Mammary microvascular endothelial cell (primary cell): ENCODE results near the gene TECR. TPM values are rescaled to one million over a fixed set of nuclear protein-coding genes. Genes with fewer than 3 reads are reported as not detected.

Experiments
- total RNA-seq: library from RNA; depleted of rRNA; stranded (reverse); fragments of >200 nt; gene quantifications from 2 replicates; pipeline ENCODE4 v1.2.3, GENCODE V29; 2015

Gene TECR
- 51.2 and 56.9 TPM in 2 replicates for total RNA-seq

DNA sequence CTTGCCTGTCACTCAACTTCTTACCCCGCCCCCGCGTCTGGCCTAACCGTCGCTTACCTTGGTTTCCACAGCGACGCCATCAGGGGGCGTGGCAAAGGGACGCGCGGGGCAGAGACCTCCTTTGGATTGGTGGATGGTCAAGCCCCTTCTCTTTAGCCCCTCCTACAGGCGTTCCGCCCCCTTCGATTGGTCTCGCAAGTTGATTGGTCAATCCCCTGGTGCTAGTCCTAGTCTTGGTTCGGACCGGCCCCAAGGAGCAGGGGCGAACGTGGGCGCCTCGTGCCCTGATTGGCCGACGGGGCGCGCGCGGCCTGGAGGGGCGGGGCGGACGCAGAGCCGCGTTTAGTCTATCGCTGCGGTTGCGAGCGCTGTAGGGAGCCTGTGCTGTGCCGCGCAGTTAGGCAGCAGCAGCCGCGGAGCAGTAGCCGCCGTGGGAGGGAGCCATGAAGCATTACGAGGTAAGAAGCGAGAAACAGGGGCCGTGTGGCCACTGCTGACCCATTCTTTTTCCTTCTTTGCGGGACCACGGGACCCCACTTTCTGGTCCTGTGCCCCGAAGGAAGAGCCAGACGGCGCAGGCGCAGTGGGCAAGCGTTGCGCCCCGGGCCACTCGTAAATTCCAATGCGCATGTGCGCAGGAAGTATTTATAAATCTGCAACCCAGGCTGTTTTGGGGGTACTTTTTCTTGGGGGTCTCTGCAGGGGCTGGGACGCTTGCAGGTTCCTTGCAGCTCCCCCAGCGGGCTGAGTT, at the start of gene TECR:
TECR (plus strand) TSS at position 341 of the 751 bp plus-strand sequence; CDS start at position 444, 103 bp downstream.

DNA sequence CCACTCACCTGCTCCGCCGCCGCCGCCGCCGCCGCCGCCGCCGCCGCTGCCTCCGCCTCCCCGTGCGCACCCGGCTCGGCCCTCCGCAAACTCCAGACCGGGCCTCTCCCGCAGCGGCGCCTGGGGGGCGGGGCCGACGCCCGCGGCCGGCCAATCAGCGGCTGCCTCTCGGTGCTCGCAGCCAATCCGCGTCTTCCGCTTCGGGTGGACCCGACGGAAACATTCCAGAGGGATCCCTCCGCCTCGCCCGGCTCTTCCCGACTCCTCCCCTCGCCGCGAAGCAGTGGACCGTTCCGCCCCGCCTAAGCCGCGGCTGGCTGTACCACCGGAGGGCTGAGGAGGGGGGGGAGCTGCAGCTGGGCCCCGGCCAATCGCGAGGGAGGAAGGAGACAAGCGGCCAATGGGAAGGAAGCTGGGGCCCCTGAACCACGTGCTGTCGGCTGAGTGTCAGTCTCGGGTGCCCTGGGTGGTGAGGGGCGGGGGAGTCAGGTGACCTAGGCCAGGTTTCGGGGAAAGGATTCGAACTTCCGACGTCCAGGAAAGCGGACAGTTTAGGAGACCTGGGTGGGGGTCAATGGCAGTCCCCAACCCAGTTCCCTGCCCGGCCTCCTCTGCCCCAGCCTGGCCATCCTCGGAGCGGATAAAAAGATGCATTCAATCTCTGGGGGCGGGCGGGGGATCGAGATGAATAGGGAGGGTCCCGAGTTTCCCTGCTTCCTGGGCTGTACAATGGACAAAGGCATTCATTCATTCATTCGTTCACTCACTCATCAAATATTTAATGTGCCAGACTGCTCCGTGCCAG, 33.2 kb upstream of the TECR start, which contains the start of gene GIPC1:
GIPC1 (minus strand) TSS at position 99 of the 805 bp plus-strand sequence. CDS start 13,151 bp downstream, outside the sequence.

DNA sequence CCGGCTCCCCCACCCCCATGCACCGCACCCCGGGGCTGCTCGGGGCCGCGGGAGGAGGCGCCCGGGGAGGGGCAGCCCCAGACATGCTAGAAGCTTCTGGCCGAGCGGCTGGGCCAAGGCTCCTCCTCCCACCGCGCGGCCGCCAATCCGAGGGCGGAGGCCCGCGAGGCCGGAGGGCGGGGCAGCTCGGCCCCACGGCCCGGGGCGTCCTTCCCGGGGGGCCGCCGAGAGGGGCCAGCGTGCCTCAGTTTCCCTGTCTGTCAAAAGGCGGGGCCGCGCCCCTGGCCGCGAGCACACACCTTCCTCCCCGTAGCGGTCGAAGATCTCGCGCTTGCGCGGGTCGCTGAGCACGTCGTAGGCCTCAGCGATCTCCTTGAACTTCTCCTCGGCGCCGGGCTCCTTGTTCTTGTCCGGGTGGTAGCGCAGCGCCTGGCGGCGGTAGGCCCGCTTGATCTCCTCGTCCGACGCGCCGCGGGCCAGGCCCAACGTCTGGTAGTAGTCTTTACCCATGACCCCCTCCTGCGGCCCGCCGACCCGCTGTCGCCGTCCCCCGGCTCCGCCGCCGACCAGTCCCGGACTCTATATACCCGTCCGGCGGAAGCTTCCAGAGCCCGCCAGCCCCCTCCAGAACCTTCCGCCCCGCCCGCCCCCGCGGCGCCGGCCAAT, 11.4 kb upstream of the TECR start, which contains the start of gene DNAJB1:
DNAJB1 (minus strand) TSS at position 558 of the 666 bp plus-strand sequence; CDS start at position 510, 48 bp downstream.

GRCh38 chr19:14571695-14572490, 42.5 kb downstream of the TECR start, which contains the start of gene NDUFB7:
Gene NDUFB7 (minus strand): TSS chr19:14572066. CDS start chr19:14572000, 66 bp downstream.

GRCh38 chr19:14582894-14583340, 53.5 kb downstream of the TECR start, which contains the start of gene CLEC17A:
Gene CLEC17A (plus strand): TSS chr19:14583084. CDS start chr19:14583161, 77 bp downstream.

Other genes with a start within 250 kb of the TECR start
- gene ADGRE5, start 148.2 kb upstream of the TECR start, total RNA-seq: 15.0 and 20.1 TPM in 2 replicates
- 207 and 236 TPM in 2 replicates for gene DDX39A, start 110.3 kb upstream of the TECR start, total RNA-seq
- gene PKN1, start 96.3 kb upstream of the TECR start, total RNA-seq: 231 and 235 TPM in 2 replicates
- 0.53 and 3.4 TPM in 2 replicates for gene PTGER1, start 54.2 kb upstream of the TECR start, total RNA-seq
- 137 and 144 TPM in 2 replicates for gene GIPC1, start 33.5 kb upstream of the TECR start, total RNA-seq
- 72.9 and 73.2 TPM in 2 replicates for gene DNAJB1, start 11.2 kb upstream of the TECR start, total RNA-seq
- 429 and 481 TPM in 2 replicates for gene NDUFB7, start 42.5 kb downstream of the TECR start, total RNA-seq
- not detected in 2 replicates for gene CLEC17A, start 53.5 kb downstream of the TECR start, total RNA-seq
- not detected in 2 replicates for gene ADGRE3, start 145.2 kb downstream of the TECR start, total RNA-seq
- gene ZNF333, start 160.5 kb downstream of the TECR start, total RNA-seq: 4.1 and 7.6 TPM in 2 replicates
- under 0.01 TPM in 1 of 2 replicates, not detected in the other for gene ADGRE2, start 249.0 kb downstream of the TECR start, total RNA-seq